Panc1 (cell line): ENCODE data around the gene FAAP20. TPM values are rescaled to one million over a fixed set of nuclear protein-coding genes. Genes with fewer than 3 reads are reported as not detected.

Experiments used
- ATAC-seq: fragments of 200-7000 bp; cut with Tn5 transposase; 2 replicates; pipeline ENCODE4 v1.9.1; 2020; ENCODE audit warnings: mild to moderate bottlenecking, moderate library complexity
- BruUV-seq: library from RNA; stranded (reverse); fragments of 400-500 nt; replicated peaks from 2 replicates; lab custom pipeline; 2021; lab: Mats Ljungman, UMichigan
- CTCF ChIA-PET: fragments of 300-600 bp; sonication (Branson Sonifier 250); formaldehyde crosslinking; loops from one replicate; lab custom pipeline; 2022; ENCODE audit warnings: antibody characterized with exemption; lab: Charles Lee
- POLR2A ChIA-PET: fragments of 300-600 bp; sonication (Branson Sonifier 250); formaldehyde crosslinking; loops from one replicate; lab custom pipeline; 2022; ENCODE audit warnings: antibody characterized with exemption; lab: Charles Lee
- DNase-seq: peaks from one replicate; pipeline ENCODE4 v3.0.0-alpha.2; 2010; ENCODE audit warnings: low read depth, low spot score
- H3K27ac ChIP-seq: 2 replicates; pipeline ENCODE4 v1.5.1; 2011; ENCODE audit warnings: mild to moderate bottlenecking, low read length, inconsistent platforms
- H3K27me3 ChIP-seq: fragments of 200-500 bp; sonication (Bioruptor generic); 2 replicates; pipeline ENCODE4 v1.6.0; 2014; ENCODE audit warnings: low read length, inconsistent platforms; ENCODE audit not compliant: control insufficient read depth, insufficient read depth
- H3K36me3 ChIP-seq: fragments of 200-500 bp; sonication (Bioruptor generic); 2 replicates; pipeline ENCODE4 v1.5.1; 2014; ENCODE audit warnings: inconsistent platforms, mild to moderate bottlenecking, low read length, moderate library complexity; ENCODE audit not compliant: control insufficient read depth, insufficient read depth
- H3K4me1 ChIP-seq: 2 replicates; pipeline ENCODE4 v1.5.1; 2011; ENCODE audit warnings: inconsistent platforms, mild to moderate bottlenecking, low read length, moderate library complexity; ENCODE audit not compliant: control insufficient read depth, insufficient read depth
- H3K4me3 ChIP-seq, 2 experiments: 2 replicates each; pipeline ENCODE4 v1.5.1; 2011 to 2012; ENCODE audit warnings: low read depth in 2 of 2, low read length in 2 of 2, mild to moderate bottlenecking in 2 of 2, inconsistent platforms in 1 of 2, moderate library complexity in 1 of 2
- H3K9me3 ChIP-seq: fragments of 200-500 bp; sonication (Bioruptor generic); 2 replicates; pipeline ENCODE4 v1.5.1; 2014; ENCODE audit warnings: low read depth, mild to moderate bottlenecking, inconsistent platforms, low read length, moderate library complexity; ENCODE audit not compliant: control insufficient read depth, insufficient read depth
- POLR2AphosphoS5 ChIP-seq: IDR thresholded peaks from 2 replicates; pipeline ENCODE4 v1.6.1; 2012; ENCODE audit warnings: mild to moderate bottlenecking, low read depth, low read length, moderate library complexity
- SIN3A ChIP-seq: IDR thresholded peaks from 2 replicates; pipeline ENCODE4 v1.6.1; 2012; ENCODE audit warnings: low read depth, mild to moderate bottlenecking, low read length, moderate library complexity, borderline replicate concordance; ENCODE audit not compliant: insufficient read depth
- TCF7L2 ChIP-seq: IDR thresholded peaks from 2 replicates; pipeline ENCODE4 v1.6.1; 2011; ENCODE audit warnings: mild to moderate bottlenecking, low read depth, low read length, inconsistent platforms
- in situ Hi-C: cut with HindIII; loops from 2 replicates; pipeline ENCODE4 v1.10.0; 2016; ENCODE audit warnings: low sequenced_read_pairs, low pct_unique_long_range_greater_than_20kb
- intact Hi-C: fragments of 100-400 bp; cut with micrococcal nuclease; formaldehyde crosslinking; loops from one replicate; pipeline ENCODE4 v1.10.0; 2022; ENCODE audit not compliant: unreplicated experiment
- total RNA-seq: library from RNA; stranded (reverse); gene quantifications from one replicate; pipeline ENCODE4 v1.2.1, GENCODE V29; 2021; ENCODE audit not compliant: unreplicated experiment
- TF ChIP-seq, protein P1 (sequence below): fragments of 450-650 bp; IDR thresholded peaks from 2 replicates; pipeline ENCODE4 v1.5.1; 2017; ENCODE audit warnings: mild to moderate bottlenecking
- TF ChIP-seq, protein P2 (sequence below), 2 experiments: IDR thresholded peaks; 2 replicates each; pipeline ENCODE4 v1.6.1; 2011 to 2012; ENCODE audit warnings: low read depth in 2 of 2, control low read depth in 1 of 2, low read length in 1 of 2, mild to moderate bottlenecking in 1 of 2, moderate library complexity in 1 of 2; ENCODE audit not compliant: insufficient read depth in 1 of 2

FAAP20 gene
- total RNA-seq, 1 experiment from 2014 or later = 177 TPM

DNA sequence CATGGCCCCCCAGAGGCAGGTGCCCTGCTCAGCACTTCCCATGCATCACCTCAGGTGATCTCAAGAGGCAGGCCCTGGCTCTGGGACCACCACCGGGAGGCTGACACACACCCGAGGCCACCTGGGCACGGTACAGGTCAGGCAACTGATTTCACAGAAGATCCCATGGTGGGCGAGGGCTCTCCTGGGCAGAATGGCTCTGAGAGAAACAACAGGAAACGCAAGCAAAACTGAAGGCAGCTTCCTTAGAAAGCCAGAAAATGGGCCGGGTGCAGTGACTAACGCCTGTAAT, 22.1 kb upstream of the FAAP20 start:
- intact Hi-C loops (no loop called here), in situ Hi-C loops (no loop called here)
- ChIA-PET POLR2A (no interaction called here), CTCF (no interaction called here)
- TF ChIP-seq POLR2AphosphoS5 (no peak), SIN3A (no peak), TCF7L2 (no peak)
- TF ChIP-seq, protein P1, sequence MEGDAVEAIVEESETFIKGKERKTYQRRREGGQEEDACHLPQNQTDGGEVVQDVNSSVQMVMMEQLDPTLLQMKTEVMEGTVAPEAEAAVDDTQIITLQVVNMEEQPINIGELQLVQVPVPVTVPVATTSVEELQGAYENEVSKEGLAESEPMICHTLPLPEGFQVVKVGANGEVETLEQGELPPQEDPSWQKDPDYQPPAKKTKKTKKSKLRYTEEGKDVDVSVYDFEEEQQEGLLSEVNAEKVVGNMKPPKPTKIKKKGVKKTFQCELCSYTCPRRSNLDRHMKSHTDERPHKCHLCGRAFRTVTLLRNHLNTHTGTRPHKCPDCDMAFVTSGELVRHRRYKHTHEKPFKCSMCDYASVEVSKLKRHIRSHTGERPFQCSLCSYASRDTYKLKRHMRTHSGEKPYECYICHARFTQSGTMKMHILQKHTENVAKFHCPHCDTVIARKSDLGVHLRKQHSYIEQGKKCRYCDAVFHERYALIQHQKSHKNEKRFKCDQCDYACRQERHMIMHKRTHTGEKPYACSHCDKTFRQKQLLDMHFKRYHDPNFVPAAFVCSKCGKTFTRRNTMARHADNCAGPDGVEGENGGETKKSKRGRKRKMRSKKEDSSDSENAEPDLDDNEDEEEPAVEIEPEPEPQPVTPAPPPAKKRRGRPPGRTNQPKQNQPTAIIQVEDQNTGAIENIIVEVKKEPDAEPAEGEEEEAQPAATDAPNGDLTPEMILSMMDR = no peak
- TF ChIP-seq, protein P2, sequence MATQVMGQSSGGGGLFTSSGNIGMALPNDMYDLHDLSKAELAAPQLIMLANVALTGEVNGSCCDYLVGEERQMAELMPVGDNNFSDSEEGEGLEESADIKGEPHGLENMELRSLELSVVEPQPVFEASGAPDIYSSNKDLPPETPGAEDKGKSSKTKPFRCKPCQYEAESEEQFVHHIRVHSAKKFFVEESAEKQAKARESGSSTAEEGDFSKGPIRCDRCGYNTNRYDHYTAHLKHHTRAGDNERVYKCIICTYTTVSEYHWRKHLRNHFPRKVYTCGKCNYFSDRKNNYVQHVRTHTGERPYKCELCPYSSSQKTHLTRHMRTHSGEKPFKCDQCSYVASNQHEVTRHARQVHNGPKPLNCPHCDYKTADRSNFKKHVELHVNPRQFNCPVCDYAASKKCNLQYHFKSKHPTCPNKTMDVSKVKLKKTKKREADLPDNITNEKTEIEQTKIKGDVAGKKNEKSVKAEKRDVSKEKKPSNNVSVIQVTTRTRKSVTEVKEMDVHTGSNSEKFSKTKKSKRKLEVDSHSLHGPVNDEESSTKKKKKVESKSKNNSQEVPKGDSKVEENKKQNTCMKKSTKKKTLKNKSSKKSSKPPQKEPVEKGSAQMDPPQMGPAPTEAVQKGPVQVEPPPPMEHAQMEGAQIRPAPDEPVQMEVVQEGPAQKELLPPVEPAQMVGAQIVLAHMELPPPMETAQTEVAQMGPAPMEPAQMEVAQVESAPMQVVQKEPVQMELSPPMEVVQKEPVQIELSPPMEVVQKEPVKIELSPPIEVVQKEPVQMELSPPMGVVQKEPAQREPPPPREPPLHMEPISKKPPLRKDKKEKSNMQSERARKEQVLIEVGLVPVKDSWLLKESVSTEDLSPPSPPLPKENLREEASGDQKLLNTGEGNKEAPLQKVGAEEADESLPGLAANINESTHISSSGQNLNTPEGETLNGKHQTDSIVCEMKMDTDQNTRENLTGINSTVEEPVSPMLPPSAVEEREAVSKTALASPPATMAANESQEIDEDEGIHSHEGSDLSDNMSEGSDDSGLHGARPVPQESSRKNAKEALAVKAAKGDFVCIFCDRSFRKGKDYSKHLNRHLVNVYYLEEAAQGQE (IDR thresholded peaks at IDR 0.05; ENCODE audit: insufficient read depth in 1 of 2, low read depth in 2 of 2, low read length in 1 of 2) = no peak
- no peak for DNase-seq
- no peaks in the 10 kb centered on the region for H3K9me3 ChIP-seq
- H3K4me3 ChIP-seq = no peak overlapping the region
- ATAC-seq = no peak
- BruUV-seq = no TSS peak
- no peaks in the 10 kb centered on the region for H3K27me3 ChIP-seq
- H3K36me3 ChIP-seq = no peaks in the 10 kb centered on the region
- no peak overlapping the region for H3K27ac ChIP-seq
- peaks cover 20% of the 10 kb centered on the region for H3K4me1 ChIP-seq

DNA sequence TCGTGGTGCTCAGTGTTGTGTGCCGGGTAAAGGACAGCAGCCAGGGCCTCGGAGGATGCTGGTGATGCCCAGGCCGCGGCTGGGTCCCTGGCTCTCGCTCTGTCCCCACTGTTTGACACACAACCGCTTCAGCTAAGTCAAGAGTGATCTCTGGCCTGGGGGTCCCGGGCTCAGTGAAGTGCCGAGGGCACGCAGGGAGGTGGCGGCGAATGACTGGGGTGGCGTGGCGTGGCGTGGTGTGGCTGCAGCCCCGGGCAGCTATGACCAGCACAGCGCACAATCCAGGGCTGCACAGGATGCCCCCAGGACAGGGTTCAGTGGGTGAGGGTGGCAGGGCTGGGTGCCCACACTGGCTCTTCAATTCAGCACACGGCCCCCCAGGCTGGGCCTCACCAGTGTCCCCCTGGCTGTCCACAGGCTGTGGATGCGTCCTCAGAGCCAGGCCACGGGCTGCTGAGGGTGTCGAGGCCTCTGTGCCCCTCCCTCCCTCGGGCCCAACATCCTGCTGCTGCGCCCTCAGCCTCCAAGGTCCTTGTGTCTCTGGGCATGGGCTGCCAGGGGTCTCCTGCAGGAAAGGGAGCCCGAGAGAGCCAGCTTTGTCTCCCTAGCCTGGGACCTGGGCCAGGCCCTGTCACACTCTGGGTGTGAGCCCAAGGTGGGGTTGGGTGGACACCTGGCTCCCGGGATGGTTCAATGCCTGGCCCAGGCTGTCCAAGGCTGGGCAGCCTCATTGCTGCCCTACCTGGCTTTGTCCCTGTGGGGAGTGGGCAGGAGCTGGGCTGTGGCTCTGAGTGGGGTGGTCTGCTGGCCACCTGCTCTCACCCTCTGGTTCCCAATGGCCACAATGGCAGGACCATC, 21.6 kb upstream of the FAAP20 start:
- CTCF ChIA-PET = no interaction called here
- POLR2A ChIA-PET = no interaction called here
- no peak for DNase-seq
- H3K27me3 ChIP-seq = no peaks in the 10 kb centered on the region
- H3K27ac ChIP-seq = no peak overlapping the region
- no peak overlapping the region for H3K4me3 ChIP-seq
- no peak for ATAC-seq
- TF ChIP-seq, protein P1 = no peak
- TF ChIP-seq POLR2AphosphoS5 = no peak
- no peak for TF ChIP-seq SIN3A
- TF ChIP-seq, protein P2 (IDR thresholded peaks at IDR 0.05; ENCODE audit: insufficient read depth in 1 of 2, low read depth in 2 of 2, low read length in 1 of 2) = no peak
- no peak for TF ChIP-seq TCF7L2
- no peaks in the 10 kb centered on the region for H3K36me3 ChIP-seq
- no TSS peak for BruUV-seq
- H3K9me3 ChIP-seq = no peaks in the 10 kb centered on the region
- intact Hi-C loops = no loop called here
- H3K4me1 ChIP-seq = peaks cover 20% of the 10 kb centered on the region
- in situ Hi-C loops = no loop called here
